Measurements from ENCODE around the gene PICALM.

The PICALM gene

DNA sequence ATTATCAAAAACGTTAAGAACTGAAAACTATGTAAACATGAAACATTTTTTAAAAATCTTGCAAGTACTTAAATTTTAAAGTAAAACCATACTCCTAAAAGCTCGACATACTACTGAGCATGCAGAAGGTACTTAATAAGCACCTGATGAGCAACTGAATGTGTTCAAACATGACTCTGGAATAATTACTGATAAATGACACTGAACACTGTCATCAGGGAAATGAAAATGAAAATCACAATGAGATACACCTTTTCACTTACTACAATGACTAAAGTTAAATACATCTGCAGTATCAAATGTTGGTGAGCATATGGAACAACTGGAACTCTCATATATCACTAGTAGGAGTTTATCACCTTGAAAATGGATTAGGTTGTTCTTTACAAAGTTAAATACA, 65.2 kb downstream of the PICALM start:
- TF ChIP-seq, protein P1, sequence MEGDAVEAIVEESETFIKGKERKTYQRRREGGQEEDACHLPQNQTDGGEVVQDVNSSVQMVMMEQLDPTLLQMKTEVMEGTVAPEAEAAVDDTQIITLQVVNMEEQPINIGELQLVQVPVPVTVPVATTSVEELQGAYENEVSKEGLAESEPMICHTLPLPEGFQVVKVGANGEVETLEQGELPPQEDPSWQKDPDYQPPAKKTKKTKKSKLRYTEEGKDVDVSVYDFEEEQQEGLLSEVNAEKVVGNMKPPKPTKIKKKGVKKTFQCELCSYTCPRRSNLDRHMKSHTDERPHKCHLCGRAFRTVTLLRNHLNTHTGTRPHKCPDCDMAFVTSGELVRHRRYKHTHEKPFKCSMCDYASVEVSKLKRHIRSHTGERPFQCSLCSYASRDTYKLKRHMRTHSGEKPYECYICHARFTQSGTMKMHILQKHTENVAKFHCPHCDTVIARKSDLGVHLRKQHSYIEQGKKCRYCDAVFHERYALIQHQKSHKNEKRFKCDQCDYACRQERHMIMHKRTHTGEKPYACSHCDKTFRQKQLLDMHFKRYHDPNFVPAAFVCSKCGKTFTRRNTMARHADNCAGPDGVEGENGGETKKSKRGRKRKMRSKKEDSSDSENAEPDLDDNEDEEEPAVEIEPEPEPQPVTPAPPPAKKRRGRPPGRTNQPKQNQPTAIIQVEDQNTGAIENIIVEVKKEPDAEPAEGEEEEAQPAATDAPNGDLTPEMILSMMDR (conservative IDR thresholded peaks at IDR 0.05; ENCODE audit: control insufficient read depth, insufficient read depth, low read depth, low read length) = no peak
- no peak for DNase-seq (ENCODE audit: low read depth)
- no peak overlapping the region for H3K4me3 ChIP-seq (ENCODE audit: control insufficient read depth, low read depth, low read length)

DNA sequence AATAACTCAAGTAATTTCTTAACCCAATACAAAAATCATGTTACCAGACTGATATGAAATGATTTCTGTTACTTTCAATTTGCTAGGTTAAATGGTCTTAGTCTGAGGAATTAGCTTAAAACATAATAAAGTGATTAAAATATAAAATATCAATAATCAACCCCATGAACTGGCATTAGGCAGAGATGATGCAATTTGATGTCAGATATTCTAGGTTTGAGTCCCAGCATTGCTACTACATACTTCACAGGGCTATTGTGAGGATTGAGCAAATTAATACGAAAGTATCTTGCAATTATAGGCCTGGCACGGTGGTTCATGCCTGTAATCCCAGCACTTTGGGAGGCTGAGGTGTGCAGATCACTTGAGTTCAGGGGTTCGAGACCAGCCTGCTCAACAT, 66.5 kb downstream of the PICALM start:
- TF ChIP-seq, protein P1 (conservative IDR thresholded peaks at IDR 0.05; ENCODE audit: control insufficient read depth, insufficient read depth, low read depth, low read length) = no peak
- DNase-seq (ENCODE audit: low read depth) = no peak
- H3K4me3 ChIP-seq (ENCODE audit: control insufficient read depth, low read depth, low read length) = no peak overlapping the region

DNA sequence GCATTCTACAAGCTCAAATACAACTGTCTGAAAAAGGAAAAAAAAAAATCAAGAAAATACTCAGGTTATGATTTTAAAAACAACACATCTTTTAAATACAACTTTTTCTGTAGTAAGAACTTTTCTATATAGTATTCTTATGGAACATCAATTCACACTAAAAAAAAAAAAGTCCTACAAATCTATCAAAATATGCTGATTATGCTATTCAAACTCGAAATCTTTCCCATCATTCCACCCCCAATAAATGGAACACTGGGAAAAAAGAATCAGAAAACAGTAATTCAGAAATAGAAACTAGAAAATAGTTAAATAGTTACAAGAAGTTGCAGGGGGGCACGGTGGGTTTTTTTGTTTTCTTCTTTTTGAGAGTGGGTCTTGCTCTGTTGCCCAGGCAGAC, 77.4 kb downstream of the PICALM start:
- H3K4me3 ChIP-seq (ENCODE audit: control insufficient read depth, low read depth, low read length) = no peak overlapping the region
- no peak for DNase-seq (ENCODE audit: low read depth)
- TF ChIP-seq, protein P1 (conservative IDR thresholded peaks at IDR 0.05; ENCODE audit: control insufficient read depth, insufficient read depth, low read depth, low read length) = no peak

DNA sequence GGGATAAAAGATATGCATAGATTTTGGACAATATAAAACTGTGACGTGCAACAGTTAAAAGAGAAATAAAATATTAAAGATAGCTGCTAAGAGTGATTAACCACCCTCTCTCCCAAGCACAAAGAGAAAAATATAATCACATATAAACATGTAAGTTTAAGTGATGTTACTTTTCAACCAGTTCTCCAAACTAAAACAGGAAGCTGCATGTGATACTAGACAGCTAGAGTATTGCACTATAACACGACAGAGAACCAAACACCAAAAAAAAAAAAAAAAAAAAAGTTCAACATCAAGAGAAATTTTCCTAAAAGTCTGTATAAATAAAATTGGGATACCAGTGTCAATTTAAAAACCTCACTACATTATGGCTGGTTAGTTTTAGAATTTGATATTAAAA, 79.1 kb downstream of the PICALM start:
- no peak for DNase-seq (ENCODE audit: low read depth)
- TF ChIP-seq, protein P1 (conservative IDR thresholded peaks at IDR 0.05; ENCODE audit: control insufficient read depth, insufficient read depth, low read depth, low read length) = no peak

DNA sequence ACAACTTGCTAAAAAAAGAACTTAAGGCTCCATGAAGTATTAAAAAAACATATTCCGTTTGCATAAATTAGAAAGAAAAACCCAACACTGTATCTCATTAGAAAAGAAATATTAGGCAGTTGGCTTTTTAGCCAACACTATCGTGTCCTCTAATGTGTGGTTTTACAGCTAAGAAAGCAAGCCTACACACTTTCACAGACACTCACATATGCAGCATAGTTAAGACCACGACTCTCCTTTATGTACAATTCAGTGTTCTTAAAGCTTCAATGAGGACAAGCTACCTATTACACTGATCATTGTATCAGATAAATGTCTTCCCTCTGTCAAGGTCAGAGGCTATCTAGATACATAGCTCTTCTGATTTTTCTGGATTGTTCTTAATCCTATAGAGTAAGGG, 80.1 kb downstream of the PICALM start:
- no peak for DNase-seq (ENCODE audit: low read depth)
- no peak overlapping the region for H3K4me3 ChIP-seq (ENCODE audit: control insufficient read depth, low read depth, low read length)
- TF ChIP-seq, protein P1 (conservative IDR thresholded peaks at IDR 0.05; ENCODE audit: control insufficient read depth, insufficient read depth, low read depth, low read length) = no peak

More for the DNA sequence above, 79.1 kb downstream of the PICALM start:
- H3K4me3 ChIP-seq (ENCODE audit: control insufficient read depth, low read depth, low read length) = no peak overlapping the region

DNA sequence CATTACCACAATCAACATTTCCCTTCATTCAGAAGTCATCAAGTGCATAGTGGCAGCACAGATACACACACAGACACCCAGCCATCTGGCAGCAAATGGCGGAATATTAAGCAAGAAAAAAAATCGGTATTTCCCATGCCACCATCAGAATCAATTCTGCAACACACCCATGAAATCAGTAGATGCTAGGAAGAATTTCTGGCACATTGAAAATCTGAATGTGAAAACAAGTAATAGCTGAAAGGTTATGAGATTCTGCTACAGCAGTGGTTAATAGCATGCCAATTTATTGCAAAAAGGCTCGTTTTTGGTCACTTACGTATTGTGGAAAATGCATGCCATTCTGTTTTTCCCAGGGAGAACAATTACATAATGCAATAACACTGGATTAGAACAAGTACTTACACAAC, 91.1 kb downstream of the PICALM start:
- DNase-seq (ENCODE audit: low read depth) = peak; percentile 31
- H3K4me3 ChIP-seq (ENCODE audit: control insufficient read depth, low read depth, low read length) = no peak overlapping the region

More for the DNA sequence above, 91.1 kb downstream of the PICALM start:
- TF ChIP-seq, protein P1 (conservative IDR thresholded peaks at IDR 0.05; ENCODE audit: control insufficient read depth, insufficient read depth, low read depth, low read length) = no peak

Data from fibroblast of mammary gland (primary cell).